GM12878 (cell line): ENCODE data around the gene PGF. TPM values are rescaled to one million over a fixed set of nuclear protein-coding genes. Genes with fewer than 3 reads are reported as not detected.

Source experiments
- ATAC-seq: fragments of 200-7000 bp; cut with Tn5 transposase; 3 replicates; pipeline ENCODE4 v1.9.1; 2020; ENCODE audit warnings: mild to moderate bottlenecking, moderate library complexity
- BruUV-seq: library from RNA; stranded (reverse); fragments of 400-500 nt; replicated peaks from 2 replicates; lab custom pipeline; 2021; lab: Mats Ljungman, UMichigan
- CTCF ChIA-PET: fragments of 300-600 bp; sonication (Branson Sonifier 250); formaldehyde crosslinking; extraction: SDS; loops from one replicate; lab custom pipeline; 2021; ENCODE audit warnings: inconsistent platforms; lab: Yijun Ruan, JAX
- POLR2A ChIA-PET: fragments of 350-600 bp; formaldehyde crosslinking; extraction: SDS; loops from one replicate; lab custom pipeline; 2021; ENCODE audit warnings: inconsistent platforms; lab: Charles Lee
- RAD21 ChIA-PET: fragments of 300-600 bp; sonication (Branson Sonifier 250); formaldehyde crosslinking; loops from one replicate; lab custom pipeline; 2023; ENCODE audit warnings: antibody characterized with exemption; ENCODE audit not compliant: unreplicated experiment; lab: Charles Lee
- SMC1A ChIA-PET: fragments of 300-600 bp; sonication (Branson Sonifier 250); formaldehyde crosslinking; loops from one replicate; lab custom pipeline; 2023; ENCODE audit not compliant: unreplicated experiment, uncharacterized antibody; lab: Charles Lee
- DNase-seq: peaks from one replicate; pipeline ENCODE4 v3.0.0-alpha.2; 2011; ENCODE audit warnings: low read depth, low spot score
- FAIRE-seq: peaks from 3 replicates; lab custom pipeline; 2011; peaks lifted over from hg19 to GRCh38; lab: Jason Lieb, UNC
- H2AFZ ChIP-seq: 2 replicates; pipeline ENCODE4 v1.6.0; 2011; ENCODE audit warnings: low read depth, low read length, control low read depth; ENCODE audit not compliant: control insufficient read depth
- H3K27ac ChIP-seq: 2 replicates; pipeline ENCODE4 v1.5.1; 2011; ENCODE audit warnings: control low read depth; ENCODE audit not compliant: control insufficient read depth, insufficient read depth
- H3K27me3 ChIP-seq, 2 experiments: replicated peaks in 1 of 2; 2 replicates each; pipeline versions ENCODE4 v1.6.0 to v1.6.1; 2011; ENCODE audit warnings: low read length in 1 of 2; ENCODE audit not compliant: control insufficient read depth in 2 of 2, insufficient read depth in 2 of 2
- H3K36me3 ChIP-seq, 2 experiments: 2 replicates each; pipeline ENCODE4 v1.5.1; 2011; ENCODE audit warnings: low read length in 1 of 2; ENCODE audit not compliant: control insufficient read depth in 2 of 2, insufficient read depth in 2 of 2
- H3K4me1 ChIP-seq: 2 replicates; pipeline ENCODE4 v1.6.1; 2011; ENCODE audit warnings: mild to moderate bottlenecking, low read length, moderate library complexity, mixed read lengths; ENCODE audit not compliant: control insufficient read depth, insufficient read depth
- H3K4me2 ChIP-seq: 2 replicates; pipeline ENCODE4 v1.6.0; 2011; ENCODE audit warnings: control low read depth; ENCODE audit not compliant: control insufficient read depth, insufficient read depth
- H3K4me3 ChIP-seq: fragments of 200-600 bp; sonication (generic); 2 replicates; pipeline ENCODE4 v1.5.1; 2016
- H3K79me2 ChIP-seq: 2 replicates; pipeline ENCODE4 v1.6.0; 2011; ENCODE audit warnings: low read length; ENCODE audit not compliant: control insufficient read depth, insufficient read depth
- H3K9ac ChIP-seq: 2 replicates; pipeline ENCODE4 v1.8.0; 2011; ENCODE audit warnings: low read length, control low read depth, mixed read lengths; ENCODE audit not compliant: control insufficient read depth, insufficient read depth
- H3K9me3 ChIP-seq: replicated peaks from 3 replicates; pipeline ENCODE4 v1.5.1; 2011; ENCODE audit warnings: mild to moderate bottlenecking, low read length; ENCODE audit not compliant: control insufficient read depth, insufficient read depth
- H4K20me1 ChIP-seq: 2 replicates; pipeline ENCODE4 v1.6.0; 2011; ENCODE audit not compliant: control insufficient read depth, insufficient read depth
- E2F4 ChIP-seq: IDR thresholded peaks from 2 replicates; pipeline ENCODE4 v1.6.1; 2012; ENCODE audit warnings: low read depth, low read length, improper control_type of control experiment
- HCFC1 ChIP-seq: fragments of 150-350 bp; IDR thresholded peaks from 2 replicates; pipeline ENCODE4 v1.6.1; 2014; ENCODE audit warnings: low read length
- NR2F1 ChIP-seq: fragments of 450-650 bp; conservative IDR thresholded peaks from 2 replicates; pipeline ENCODE4 v1.6.1; 2017; ENCODE audit warnings: mild to moderate bottlenecking
- WGBS: methylation state at CpG from one replicate; pipeline ENCODE4 v1.1.6; 2016; ENCODE audit warnings: low lambda C conversion rate; ENCODE audit not compliant: insufficient replicate concordance, insufficient coverage; ENCODE audit errors: missing lambda C conversion rate; 5-methylcytosine and 5-hydroxymethylcytosine counted together
- in situ Hi-C: fragments of 300-500 bp; cut with MboI; formaldehyde crosslinking; loops from 9 replicates; pipeline ENCODE4 v1.14.3; 2018; ENCODE audit warnings: mixed read lengths
- intact Hi-C: fragments of 100-400 bp; cut with micrococcal nuclease; formaldehyde crosslinking; loops from one replicate; pipeline ENCODE4 v1.14.2; 2022; ENCODE audit not compliant: unreplicated experiment
- polyA plus RNA-seq, 11 experiments: library from polyadenylated mRNA; depleted of rRNA in 4 of 11; unstranded in 6 of 11; stranded (reverse) in 5 of 11; fragments of >200 nt; fragmentation: Nextera tagmentation in 4 of 11; fragmentation: Illumina TruSeq in 1 of 11; extraction: Ambion mirVana in 4 of 11; extraction: Trizol in 1 of 11; gene quantifications; 1 replicate in 1 of 11; 2 replicates in 10 of 11; pipeline versions ENCODE4 v1.2.1 to v1.2.3, GENCODE V29; 2011 to 2016; ENCODE audit warnings: inconsistent platforms in 2 of 11, missing spikeins in 2 of 11, low read depth in 1 of 11
- total RNA-seq, 4 experiments: library from RNA; depleted of rRNA in 3 of 4; stranded (reverse); fragments of >200 nt in 3 of 4; fragmentation: Illumina TruSeq in 1 of 4; extraction: Trizol in 1 of 4; gene quantifications; 2 replicates each; pipeline versions ENCODE4 v1.2.1 to v1.2.3, GENCODE V29; 2013 to 2021
- TF ChIP-seq, protein P1 (sequence below): fragments of 450-650 bp; IDR thresholded peaks from 2 replicates; pipeline ENCODE4 v1.6.1; 2017; ENCODE audit warnings: mild to moderate bottlenecking, low read depth, inconsistent platforms; ENCODE audit not compliant: poor library complexity, severe bottlenecking
- TF ChIP-seq, protein P2 (sequence below): fragments of 450-650 bp; IDR thresholded peaks from 2 replicates; pipeline ENCODE4 v1.6.1; 2016; ENCODE audit warnings: mild to moderate bottlenecking

Gene PGF
- total and polyA plus RNA-seq, 10 of the 15 experiments (the other 5 are each of a cell fraction or from before 2014, with no cell fraction given) = 0.11 to 5.5 (median 0.63) TPM

- in situ Hi-C loops = no loop called here
- Histone ChIP-seq H3K4me1 (no peaks in the 10 kb centered on the region), H3K27me3 (no peaks in the 10 kb centered on the region; a peak in 2 of 4 replicates), H3K4me3 (no peak overlapping the region), H3K36me3 (no peaks in the 10 kb centered on the region), H3K9ac (no peak overlapping the region), H4K20me1 (no peaks in the 10 kb centered on the region), H3K27ac (no peak overlapping the region), H3K9me3 (no peaks in the 10 kb centered on the region), H3K4me2 (no peak overlapping the region), H2AFZ (no peak overlapping the region), H3K79me2 (no peaks in the 10 kb centered on the region)
- WGBS = 42% methylated on average over 6 of the region's 6 CpGs
- DNase-seq (no peak), FAIRE-seq (no peak), ATAC-seq (no peak)
- ChIA-PET CTCF (interaction anchor here (1.0 to 3.4 kb wide), 5 partner anchors 46 to 136 kb away, joined by 3 to 18 read pairs (median 4); no protein-coding TSS in a partner anchor), SMC1A (interaction anchor here (1.0 to 1.3 kb wide), 4 partner anchors 8 to 136 kb away, joined by 3 to 5 read pairs (median 4); no protein-coding TSS in a partner anchor), POLR2A (interaction anchor here (0.9 kb wide), 1 partner anchor 10 kb away, joined by 3 read pairs; no protein-coding TSS in a partner anchor), RAD21 (interaction anchor here (1.0 to 1.8 kb wide), 3 partner anchors 10 to 136 kb away, joined by 3 to 6 read pairs (median 3); no protein-coding TSS in a partner anchor)
- intact Hi-C loops = no loop called here
- BruUV-seq = no TSS peak
- TF ChIP-seq NR2F1 (no peak), E2F4 (no peak), HCFC1 (0 out of 2 replicates have a peak, but pooled peaks have one; percentile 5)
- TF ChIP-seq, protein P1, sequence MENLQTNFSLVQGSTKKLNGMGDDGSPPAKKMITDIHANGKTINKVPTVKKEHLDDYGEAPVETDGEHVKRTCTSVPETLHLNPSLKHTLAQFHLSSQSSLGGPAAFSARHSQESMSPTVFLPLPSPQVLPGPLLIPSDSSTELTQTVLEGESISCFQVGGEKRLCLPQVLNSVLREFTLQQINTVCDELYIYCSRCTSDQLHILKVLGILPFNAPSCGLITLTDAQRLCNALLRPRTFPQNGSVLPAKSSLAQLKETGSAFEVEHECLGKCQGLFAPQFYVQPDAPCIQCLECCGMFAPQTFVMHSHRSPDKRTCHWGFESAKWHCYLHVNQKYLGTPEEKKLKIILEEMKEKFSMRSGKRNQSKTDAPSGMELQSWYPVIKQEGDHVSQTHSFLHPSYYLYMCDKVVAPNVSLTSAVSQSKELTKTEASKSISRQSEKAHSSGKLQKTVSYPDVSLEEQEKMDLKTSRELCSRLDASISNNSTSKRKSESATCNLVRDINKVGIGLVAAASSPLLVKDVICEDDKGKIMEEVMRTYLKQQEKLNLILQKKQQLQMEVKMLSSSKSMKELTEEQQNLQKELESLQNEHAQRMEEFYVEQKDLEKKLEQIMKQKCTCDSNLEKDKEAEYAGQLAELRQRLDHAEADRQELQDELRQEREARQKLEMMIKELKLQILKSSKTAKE = no peak
- TF ChIP-seq, protein P2, sequence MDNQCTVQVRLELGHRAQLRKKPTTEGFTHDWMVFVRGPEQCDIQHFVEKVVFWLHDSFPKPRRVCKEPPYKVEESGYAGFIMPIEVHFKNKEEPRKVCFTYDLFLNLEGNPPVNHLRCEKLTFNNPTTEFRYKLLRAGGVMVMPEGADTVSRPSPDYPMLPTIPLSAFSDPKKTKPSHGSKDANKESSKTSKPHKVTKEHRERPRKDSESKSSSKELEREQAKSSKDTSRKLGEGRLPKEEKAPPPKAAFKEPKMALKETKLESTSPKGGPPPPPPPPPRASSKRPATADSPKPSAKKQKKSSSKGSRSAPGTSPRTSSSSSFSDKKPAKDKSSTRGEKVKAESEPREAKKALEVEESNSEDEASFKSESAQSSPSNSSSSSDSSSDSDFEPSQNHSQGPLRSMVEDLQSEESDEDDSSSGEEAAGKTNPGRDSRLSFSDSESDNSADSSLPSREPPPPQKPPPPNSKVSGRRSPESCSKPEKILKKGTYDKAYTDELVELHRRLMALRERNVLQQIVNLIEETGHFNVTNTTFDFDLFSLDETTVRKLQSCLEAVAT = no peak
These were observed 3.2 kb downstream of the PGF start for GRCh38 chr14:74952180-74952665.
